HepG2 (cell line): ENCODE data around the gene PCYT2. TPM values are rescaled to one million over a fixed set of nuclear protein-coding genes. Genes with fewer than 3 reads are reported as not detected.

Experiments
- KAT8 ChIP-seq: IDR thresholded peaks from 2 replicates; pipeline ENCODE4 v1.6.1; 2016; ENCODE audit warnings: missing genetic modification reagents, missing compliant biosample characterization
- NFE2 ChIP-seq: sonication (generic); formaldehyde crosslinking; IDR thresholded peaks from 2 replicates; pipeline ENCODE4 v1.4.0; 2020; ENCODE audit warnings: missing genetic modification reagents
- RERE ChIP-seq: IDR thresholded peaks from 2 replicates; pipeline ENCODE4 v1.6.1; 2016; ENCODE audit warnings: low read depth, missing genetic modification reagents, missing compliant biosample characterization
- RFXAP ChIP-seq: sonication (generic); formaldehyde crosslinking; IDR thresholded peaks from 2 replicates; pipeline ENCODE4 v1.4.0; 2020; ENCODE audit warnings: missing genetic modification reagents, borderline replicate concordance
- TERF1 ChIP-seq: sonication (generic); formaldehyde crosslinking; IDR thresholded peaks from 2 replicates; pipeline ENCODE4 v1.8.0; 2022; ENCODE audit warnings: mild to moderate bottlenecking, missing genetic modification reagents, moderate library complexity
- ZBTB2 ChIP-seq: sonication (generic); formaldehyde crosslinking; IDR thresholded peaks from 2 replicates; pipeline ENCODE4 v1.8.0; 2022; ENCODE audit warnings: low read depth, missing genetic modification reagents
- ZBTB46 ChIP-seq: sonication (generic); formaldehyde crosslinking; IDR thresholded peaks from 2 replicates; pipeline ENCODE4 v1.4.0; 2020; ENCODE audit warnings: mild to moderate bottlenecking, missing genetic modification reagents, borderline replicate concordance
- ZFP36 ChIP-seq: fragments of 150-350 bp; IDR thresholded peaks from 2 replicates; pipeline ENCODE4 v1.6.1; 2018; ENCODE audit warnings: borderline replicate concordance, low read length, low read depth; ENCODE audit not compliant: partially characterized antibody
- ZFY ChIP-seq: sonication (generic); formaldehyde crosslinking; IDR thresholded peaks from 2 replicates; pipeline ENCODE4 v1.4.0; 2020; ENCODE audit warnings: missing genetic modification reagents
- ZNF160 ChIP-seq: sonication (generic); formaldehyde crosslinking; IDR thresholded peaks from 2 replicates; pipeline ENCODE4 v1.8.0; 2022; ENCODE audit warnings: mild to moderate bottlenecking, inconsistent platforms, missing genetic modification reagents
- ZNF512B ChIP-seq: sonication (generic); formaldehyde crosslinking; IDR thresholded peaks from 2 replicates; pipeline ENCODE4 v1.5.1; 2020; ENCODE audit warnings: missing genetic modification reagents, mild to moderate bottlenecking, borderline replicate concordance
- ZNF552 ChIP-seq: sonication (generic); formaldehyde crosslinking; IDR thresholded peaks from 2 replicates; pipeline ENCODE4 v1.9.0; 2022; ENCODE audit warnings: missing genetic modification reagents, mild to moderate bottlenecking, borderline replicate concordance
- ZNF567 ChIP-seq: sonication (generic); formaldehyde crosslinking; IDR thresholded peaks from 2 replicates; pipeline ENCODE4 v1.8.1; 2023; ENCODE audit warnings: mild to moderate bottlenecking, missing genetic modification reagents, borderline replicate concordance
- ZNF607 ChIP-seq: sonication (generic); formaldehyde crosslinking; IDR thresholded peaks from 2 replicates; pipeline ENCODE4 v1.5.1; 2020; ENCODE audit warnings: missing genetic modification reagents, mild to moderate bottlenecking, borderline replicate concordance
- polyA plus RNA-seq, 8 experiments: library from polyadenylated mRNA; depleted of rRNA in 3 of 8; stranded (reverse) in 7 of 8; unstranded in 1 of 8; fragments of >200 nt; fragmentation: Illumina TruSeq in 4 of 8; extraction: Trizol in 4 of 8; gene quantifications; 2 replicates each; pipeline versions ENCODE4 v1.2.1 to v1.2.3, GENCODE V29; 2011 to 2016; ENCODE audit warnings: low read depth in 4 of 8, missing spikeins in 1 of 8, mixed read lengths in 1 of 8; ENCODE audit not compliant: insufficient read depth in 1 of 8
- total RNA-seq, 5 experiments: library from RNA; depleted of rRNA; stranded (reverse); fragments of >200 nt; fragmentation: Illumina TruSeq; extraction: Trizol; gene quantifications; 2 replicates each; pipeline ENCODE4 v1.2.3, GENCODE V29; 2016; ENCODE audit warnings: low read depth in 1 of 5

PCYT2 gene
- total and polyA plus RNA-seq, 2 of the 13 experiments (the other 11 are each of a cell fraction or from before 2014, with no cell fraction given), result 147 to 297 TPM

GRCh38 chr17:81860756-81861568 lies 50.2 kb downstream of the PCYT2 start (continued):
- TF ChIP-seq RFXAP (peak; percentile 98), ZBTB2 (CRISPR knock-in tag) (peak; percentile 94), ZFY (peak; percentile 90), ZFP36 (no peak), KAT8 (CRISPR knock-in tag) (peak; percentile 94), ZNF552 (CRISPR knock-in tag) (no peak; the same call in 1 of the 2 replicates), ZNF512B (CRISPR knock-in tag) (no peak), ZNF160 (CRISPR knock-in tag) (no peak; the same call in none of the 2 replicates), ZNF567 (CRISPR knock-in tag) (peak; percentile 92; the same call in 1 of the 2 replicates), ZNF607 (CRISPR knock-in tag) (peak; percentile 21; the same call in 1 of the 2 replicates), TERF1 (CRISPR knock-in tag) (no peak), ZBTB46 (no peak), NFE2 (CRISPR knock-in tag) (no peak), RERE (CRISPR knock-in tag) (peak; percentile 24; the same call in 1 of the 2 replicates)
